Duodenal mucosa (tissue), 2 donors: Measurements from ENCODE around the gene PDILT.
A peak's percentile ranks its signal among the peaks of the same experiment; 100 is the strongest.

ENCODE experiments used
- H3K27ac ChIP-seq: one replicate; pipeline ENCODE4 v1.7.0; 2013; ENCODE audit warnings: low read depth, low read length
- H3K27me3 ChIP-seq, 2 donors: one replicate each; pipeline ENCODE4 v1.7.0; 2013; ENCODE audit warnings: low read length in 2 of 2, control low read depth in 1 of 2; ENCODE audit not compliant: insufficient read depth in 2 of 2, control insufficient read depth in 1 of 2
- H3K36me3 ChIP-seq, 2 donors: one replicate each; pipeline ENCODE4 v1.7.0; 2013; ENCODE audit warnings: low read length in 2 of 2, control low read depth in 1 of 2; ENCODE audit not compliant: insufficient read depth in 2 of 2, control insufficient read depth in 1 of 2
- H3K4me1 ChIP-seq, 2 donors: one replicate each; pipeline ENCODE4 v1.7.0; 2013; ENCODE audit warnings: low read length in 2 of 2, control low read depth in 1 of 2; ENCODE audit not compliant: insufficient read depth in 2 of 2, control insufficient read depth in 1 of 2
- H3K4me3 ChIP-seq, 2 donors: one replicate each; pipeline ENCODE4 v1.7.0; 2013; ENCODE audit warnings: low read length in 2 of 2, low read depth in 1 of 2
- H3K9ac ChIP-seq, 2 donors: one replicate each; pipeline ENCODE4 v1.7.0; 2013; ENCODE audit warnings: low read length in 2 of 2, low read depth in 1 of 2
- H3K9me3 ChIP-seq, 2 donors: one replicate each; pipeline ENCODE4 v1.7.0; 2013; ENCODE audit warnings: low read length in 2 of 2, control low read depth in 1 of 2; ENCODE audit not compliant: control insufficient read depth in 1 of 2

Gene PDILT

DNA sequence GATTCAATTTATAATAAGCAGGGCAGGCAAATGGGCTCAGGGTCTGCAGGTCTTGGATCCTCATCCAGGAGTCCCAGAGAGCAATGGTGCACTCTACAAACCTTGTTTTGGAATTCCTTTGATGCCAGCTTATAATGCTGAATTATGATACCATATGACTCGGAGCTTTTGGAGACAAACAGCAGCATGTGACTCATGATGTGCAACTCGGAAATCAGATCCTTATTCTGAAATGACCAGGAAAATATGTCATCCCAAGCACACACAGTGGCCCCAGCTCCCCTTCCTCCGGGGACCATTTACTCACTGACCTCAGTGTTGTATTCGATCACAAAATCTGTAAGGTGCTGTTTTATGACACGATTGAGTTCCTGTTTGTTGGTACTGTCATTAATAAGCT is 31.8 kb downstream of the PDILT start:
- no peaks in the 10 kb centered on the region for H3K36me3 ChIP-seq
- H3K4me3 ChIP-seq: no peak overlapping the region
- no peak overlapping the region for H3K27ac ChIP-seq
- peaks cover 5% of the 10 kb centered on the region in 2 donors for H3K27me3 ChIP-seq
- no peak overlapping the region for H3K9ac ChIP-seq
- no peaks in the 10 kb centered on the region for H3K9me3 ChIP-seq
- H3K4me1 ChIP-seq: no peaks in the 10 kb centered on the region

DNA sequence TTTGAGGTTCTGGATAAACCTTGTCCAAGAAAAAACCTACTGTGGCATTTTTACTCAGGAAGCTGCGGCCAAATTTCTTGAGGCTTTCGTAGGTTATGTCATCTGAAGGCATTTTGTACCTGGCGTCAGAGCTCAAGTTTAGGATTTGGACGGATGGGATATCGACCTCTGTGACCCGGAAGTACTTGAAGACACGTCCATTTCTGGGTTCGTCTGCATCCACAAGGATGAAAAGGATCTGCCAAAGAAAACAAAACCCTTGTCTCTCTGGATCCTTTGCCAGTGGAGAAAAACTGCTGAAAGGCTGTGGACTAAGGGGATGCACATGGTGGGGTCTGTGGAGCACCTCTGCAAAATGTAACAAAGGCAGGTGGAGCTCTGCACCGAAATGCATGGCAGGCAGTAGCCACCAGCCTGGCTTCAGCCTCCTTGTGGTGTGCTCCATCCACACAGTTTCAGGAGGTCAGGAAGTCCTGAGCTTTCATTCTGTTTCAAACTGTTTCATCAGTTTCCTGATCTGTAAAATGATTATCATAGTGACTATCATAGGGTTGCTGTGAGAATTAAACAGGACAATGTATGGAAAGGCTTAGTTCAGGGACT is 35.0 kb downstream of the PDILT start:
- Histone ChIP-seq H3K27me3 (peaks cover 0 to 5% of the 10 kb centered on the region in 2 donors), H3K4me3 (no peak overlapping the region), H3K27ac (no peak overlapping the region), H3K9me3 (no peaks in the 10 kb centered on the region), H3K4me1 (no peaks in the 10 kb centered on the region), H3K9ac (no peak overlapping the region), H3K36me3 (no peaks in the 10 kb centered on the region)

DNA sequence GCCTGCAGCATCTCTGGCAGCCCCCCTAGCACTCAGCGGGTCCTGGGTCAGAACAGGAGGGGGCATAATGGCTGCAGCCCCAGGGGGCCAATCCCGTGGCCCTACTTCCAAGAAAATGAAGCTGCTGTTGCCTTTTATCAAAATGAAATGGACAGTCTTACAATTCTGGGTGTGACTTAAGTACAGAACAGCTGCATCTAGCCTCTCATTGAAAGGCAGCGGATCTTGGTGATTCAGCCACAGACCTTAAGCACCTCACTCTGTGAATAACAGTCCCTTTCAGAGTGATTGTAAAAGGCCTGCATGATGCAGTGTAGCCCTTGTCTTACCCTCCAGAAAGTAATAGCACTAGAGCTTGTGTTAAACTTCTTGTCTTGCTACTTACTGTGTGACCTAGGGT is 40.5 kb downstream of the PDILT start:
- no peak overlapping the region for H3K9ac ChIP-seq
- H3K4me3 ChIP-seq: no peak overlapping the region
- H3K27ac ChIP-seq: no peak overlapping the region
- H3K36me3 ChIP-seq: no peaks in the 10 kb centered on the region
- peaks cover 0 to 5% of the 10 kb centered on the region in 2 donors for H3K27me3 ChIP-seq
- no peaks in the 10 kb centered on the region for H3K9me3 ChIP-seq
- H3K4me1 ChIP-seq: no peaks in the 10 kb centered on the region

DNA sequence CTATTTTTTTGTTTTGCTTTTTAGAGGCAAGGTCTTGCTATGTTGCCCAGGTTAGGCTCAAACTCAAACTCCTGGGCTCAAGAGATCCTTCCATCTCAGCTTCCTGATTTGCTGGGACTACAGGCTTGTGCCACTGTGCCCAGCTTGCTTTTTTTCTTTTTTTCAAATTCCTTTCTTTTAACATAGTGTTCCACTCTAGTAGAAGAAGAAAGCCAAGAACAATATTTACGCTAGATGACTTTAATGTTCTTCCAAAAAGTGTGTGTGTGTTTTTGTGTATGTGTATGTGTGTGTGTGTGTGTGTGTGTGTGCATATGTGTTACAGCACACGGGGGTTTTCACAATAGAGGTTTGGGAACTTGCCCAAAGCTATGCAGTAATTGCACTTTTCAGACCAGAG is 41.3 kb downstream of the PDILT start:
- peaks cover 0 to 5% of the 10 kb centered on the region in 2 donors for H3K27me3 ChIP-seq
- no peak overlapping the region for H3K9ac ChIP-seq
- H3K4me3 ChIP-seq: no peak overlapping the region
- H3K27ac ChIP-seq: no peak overlapping the region
- no peaks in the 10 kb centered on the region for H3K36me3 ChIP-seq
- no peaks in the 10 kb centered on the region for H3K9me3 ChIP-seq
- H3K4me1 ChIP-seq: no peaks in the 10 kb centered on the region

DNA sequence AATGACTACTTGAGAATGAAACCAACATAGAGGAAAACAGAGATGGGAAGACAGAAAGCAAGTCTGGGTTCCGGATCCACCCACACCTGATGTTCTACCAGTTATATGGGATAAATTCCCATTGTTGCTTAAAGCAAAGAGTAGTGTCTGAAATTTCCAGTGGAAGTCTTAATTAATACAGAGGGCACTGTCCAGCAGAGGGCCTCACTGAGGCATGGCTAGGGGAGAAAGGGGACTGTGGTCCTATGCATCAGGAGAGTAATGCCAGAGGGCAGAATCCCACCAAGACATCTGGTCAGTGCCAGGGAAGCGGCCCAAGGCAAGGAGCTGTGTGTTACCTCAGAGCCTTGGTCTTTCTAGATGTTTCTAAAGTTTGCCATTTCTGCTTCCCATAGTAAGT is 44.5 kb downstream of the PDILT start:
- H3K9ac ChIP-seq: no peak overlapping the region
- no peaks in the 10 kb centered on the region for H3K36me3 ChIP-seq
- H3K27me3 ChIP-seq: peaks cover 0 to 5% of the 10 kb centered on the region in 2 donors
- H3K4me1 ChIP-seq: no peaks in the 10 kb centered on the region
- H3K4me3 ChIP-seq: no peak overlapping the region
- H3K9me3 ChIP-seq: no peaks in the 10 kb centered on the region
- no peak overlapping the region for H3K27ac ChIP-seq

DNA sequence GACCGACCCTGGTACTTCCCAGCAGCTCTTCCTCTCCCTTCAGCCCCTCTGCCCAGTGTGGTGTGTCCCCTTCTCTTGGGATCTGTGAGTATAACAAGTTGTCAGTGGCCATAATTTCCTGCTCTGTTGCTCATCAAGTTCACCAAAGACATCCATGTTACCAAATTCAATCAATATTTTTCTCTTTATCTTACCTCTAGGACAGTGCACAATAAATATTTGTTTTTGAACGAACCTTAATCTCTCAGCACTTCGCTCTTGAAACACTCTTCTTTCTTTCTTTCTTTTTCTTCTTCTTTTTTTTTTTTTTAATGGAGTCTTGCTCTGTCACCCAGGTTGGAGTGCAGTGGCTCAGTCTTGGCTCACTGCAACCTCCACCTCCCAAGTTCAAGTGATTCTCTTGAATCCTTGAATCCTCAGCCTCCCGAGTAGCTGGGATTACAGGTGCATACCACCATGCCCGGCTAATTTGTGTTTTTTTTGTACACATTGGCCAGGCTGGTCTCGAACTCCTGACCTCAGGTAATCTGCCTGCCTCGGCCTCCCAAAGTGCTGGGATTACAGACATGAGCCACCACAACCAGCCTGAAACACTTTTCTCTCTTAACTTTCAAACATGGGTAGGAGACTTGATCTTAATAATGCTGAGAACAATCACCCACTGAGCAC is 49.3 kb downstream of the PDILT start:
- H3K36me3 ChIP-seq: no peaks in the 10 kb centered on the region
- no peaks in the 10 kb centered on the region for H3K9me3 ChIP-seq
- no peak overlapping the region for H3K9ac ChIP-seq
- no peak overlapping the region for H3K27ac ChIP-seq
- H3K4me3 ChIP-seq: no peak overlapping the region
- no peaks in the 10 kb centered on the region for H3K4me1 ChIP-seq
- H3K27me3 ChIP-seq: no peaks in the 10 kb centered on the region

DNA sequence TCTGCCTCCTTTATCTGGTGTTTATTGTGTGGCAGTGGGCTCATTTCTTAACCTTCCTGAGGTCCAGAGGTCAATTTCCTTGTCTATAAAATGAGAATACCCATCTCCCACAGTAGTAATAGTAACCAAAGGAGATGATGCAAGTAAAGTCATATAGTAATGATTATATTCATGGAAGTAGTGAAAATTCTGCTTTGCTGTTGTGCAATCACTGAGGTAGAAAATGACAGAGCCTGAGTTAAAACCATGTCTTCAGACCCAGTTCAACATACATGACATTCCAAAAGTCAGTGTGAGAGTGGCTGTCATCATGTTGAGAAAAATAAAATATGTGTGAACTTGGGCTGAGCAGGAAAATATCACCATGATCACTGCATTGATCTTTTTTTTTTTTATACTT is 51.2 kb downstream of the PDILT start:
- Histone ChIP-seq H3K4me3 (no peak overlapping the region), H3K9me3 (no peaks in the 10 kb centered on the region), H3K9ac (no peak overlapping the region), H3K4me1 (peaks cover 0 to 5% of the 10 kb centered on the region in 2 donors), H3K36me3 (no peaks in the 10 kb centered on the region), H3K27ac (no peak overlapping the region), H3K27me3 (no peaks in the 10 kb centered on the region)

DNA sequence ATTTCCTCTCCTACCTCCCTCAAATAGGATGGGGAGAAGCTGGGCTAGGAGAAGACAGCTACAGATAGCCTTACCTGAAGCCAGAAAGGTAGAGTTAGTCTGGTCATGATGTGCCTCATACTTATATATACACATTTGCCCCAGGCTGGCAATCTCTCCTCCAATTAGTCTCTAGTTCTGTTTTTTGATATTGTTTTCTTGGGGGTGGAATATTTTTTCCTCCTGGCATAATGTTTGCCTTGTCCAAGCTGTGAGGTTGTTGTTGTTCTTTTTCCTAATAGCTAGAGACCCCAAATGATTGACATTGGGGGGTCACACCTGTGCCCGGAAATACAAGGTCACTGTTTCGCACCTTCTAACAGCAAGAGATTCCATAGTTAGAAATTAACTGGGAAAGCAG is 51.9 kb downstream of the PDILT start, which contains the start of gene UMOD:
Gene UMOD, minus strand, starts transcription at position 101 of the 400 bp plus-strand sequence. CDS start 1,978 bp downstream, outside the sequence.
- Histone ChIP-seq H3K27ac (no peak within 1 kb of the TSS), H3K4me1 (peaks cover 0 to 6% of the 10 kb centered on the region in 2 donors), H3K36me3 (no peaks in the 10 kb centered on the region), H3K9ac (no peak within 1 kb of the TSS), H3K4me3 (no peak within 1 kb of the TSS), H3K9me3 (no peaks in the 10 kb centered on the region), H3K27me3 (no peaks in the 10 kb centered on the region)

DNA sequence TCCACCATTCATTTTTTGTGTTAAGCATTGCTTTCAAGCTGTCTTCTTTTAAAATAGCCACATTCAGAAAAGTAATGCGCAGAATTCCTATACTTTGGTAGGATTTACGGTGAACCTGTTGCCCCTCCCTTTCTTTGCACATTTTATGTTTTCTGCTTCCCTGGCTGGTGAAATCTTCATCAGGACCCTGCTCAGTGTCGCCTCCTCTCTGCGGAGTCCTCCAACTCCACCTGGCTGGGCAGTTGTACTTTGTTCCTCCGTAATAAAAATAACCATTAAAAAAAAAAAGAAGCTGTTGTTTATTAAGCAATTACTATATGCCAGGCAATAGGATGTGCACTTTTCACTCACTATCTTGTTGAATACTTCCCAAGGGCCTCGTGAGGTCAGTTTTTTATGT is 54.9 kb downstream of the PDILT start:
- Histone ChIP-seq H3K27me3 (no peaks in the 10 kb centered on the region), H3K4me1 (peaks cover 0 to 6% of the 10 kb centered on the region in 2 donors), H3K9me3 (no peaks in the 10 kb centered on the region), H3K27ac (no peak overlapping the region), H3K9ac (no peak overlapping the region), H3K36me3 (no peaks in the 10 kb centered on the region), H3K4me3 (no peak overlapping the region)

DNA sequence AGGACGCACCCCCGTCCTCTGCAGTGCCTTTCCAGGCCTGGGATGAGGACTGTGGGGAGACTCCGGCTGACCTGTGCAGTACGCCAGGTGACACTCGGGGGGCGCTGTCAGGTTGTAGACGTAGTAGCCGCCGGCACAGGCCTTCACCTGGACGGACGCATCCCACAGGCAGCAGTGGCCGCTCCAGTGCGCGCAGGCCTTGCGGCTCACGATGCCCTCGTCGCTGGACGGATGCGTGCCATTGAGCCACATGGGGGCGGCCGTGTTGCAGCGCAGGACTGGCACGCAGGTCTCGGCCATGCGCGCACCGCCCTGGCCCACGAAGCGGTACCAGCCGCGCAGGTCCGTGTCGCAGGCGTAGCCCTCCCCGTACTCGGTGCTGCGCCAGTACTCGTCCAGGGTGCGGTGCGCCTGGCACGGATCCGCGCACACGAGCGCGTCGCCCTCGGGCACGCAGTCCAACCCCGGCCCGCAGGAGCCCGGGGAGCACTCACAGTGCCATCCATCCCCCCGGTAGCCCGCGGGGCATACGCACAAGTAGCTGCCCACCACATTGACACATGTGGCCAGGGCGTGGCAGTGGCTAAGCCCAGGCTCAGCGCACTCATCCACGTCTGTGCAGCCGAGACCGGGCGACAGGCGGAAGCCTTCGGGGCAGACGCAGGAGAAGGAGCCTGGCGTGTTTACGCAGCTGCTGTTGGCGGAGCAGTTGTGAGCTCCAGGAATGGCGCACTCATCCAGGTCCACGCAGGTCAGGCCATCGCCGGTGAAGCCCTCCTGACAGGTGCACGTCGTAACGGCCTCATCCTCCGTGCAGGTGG is 56.0 kb downstream of the PDILT start:
- no peak overlapping the region for H3K9ac ChIP-seq
- H3K27ac ChIP-seq: no peak overlapping the region

More for the DNA sequence above, 56.0 kb downstream of the PDILT start:
- H3K9me3 ChIP-seq: no peaks in the 10 kb centered on the region
- H3K27me3 ChIP-seq: no peaks in the 10 kb centered on the region
- H3K36me3 ChIP-seq: no peaks in the 10 kb centered on the region
- peaks cover 0 to 6% of the 10 kb centered on the region in 2 donors for H3K4me1 ChIP-seq
- H3K4me3 ChIP-seq: peak overlapping the region in 1 of 2 donors; percentile 36
